NK-92 (cell line): ENCODE results near the gene APEX2.
"Not testable (repeated sequence)": the region's sequence is repeated elsewhere in the genome, so short reads cannot be mapped to it uniquely, and the experiment has no call there.

Source experiments
- DNase-seq: peaks from one replicate; lab custom pipeline; 2025; ENCODE audit not compliant: unreplicated experiment; lab: John Stamatoyannopoulos, UW

The APEX2 gene

GRCh38 chrX:55008571-55009358 is 8.6 kb downstream of the APEX2 start:
- DNase-seq, result no peak

- DNase-seq, result no peak
Observed at GRCh38 chrX:55011294-55011693, 11.1 kb downstream of the APEX2 start.

- DNase-seq, result no peak
Observed at GRCh38 chrX:55014897-55015299, 14.7 kb downstream of the APEX2 start.

GRCh38 chrX:55026143-55026542 is 26.0 kb downstream of the APEX2 start:
- DNase-seq, result no peak

- no peak for DNase-seq
Observed at GRCh38 chrX:55026840-55027239, 26.7 kb downstream of the APEX2 start.

- no peak for DNase-seq
Observed at GRCh38 chrX:55028040-55028439, 27.9 kb downstream of the APEX2 start.

- DNase-seq, result no peak
Observed at GRCh38 chrX:55028611-55029010, 28.4 kb downstream of the APEX2 start.

- DNase-seq, result no peak
Observed at GRCh38 chrX:55029291-55029690, 29.1 kb downstream of the APEX2 start.

GRCh38 chrX:55030271-55031205 is 30.4 kb downstream of the APEX2 start, which contains the start of gene ALAS2:
Gene ALAS2, minus strand, starts transcription at chrX:55030977. Its CDS starts 4,977 bp downstream, at chrX:55026000.
- DNase-seq, result no peak

- DNase-seq, result no peak
Observed at GRCh38 chrX:55033429-55033828, 33.3 kb downstream of the APEX2 start.

- no peak for DNase-seq
Observed at GRCh38 chrX:55039471-55039870, 39.3 kb downstream of the APEX2 start.

GRCh38 chrX:55041514-55041913 is 41.4 kb downstream of the APEX2 start:
- no peak for DNase-seq

GRCh38 chrX:55050599-55050998 is 50.4 kb downstream of the APEX2 start:
- DNase-seq, result not testable (repeated sequence)

- no peak for DNase-seq
Observed at GRCh38 chrX:55056820-55057674, 56.9 kb downstream of the APEX2 start.

- no peak for DNase-seq
Observed at GRCh38 chrX:55057675-55058249, 57.6 kb downstream of the APEX2 start.
